ENCODE measurements around the gene ODF4.

- TF ChIP-seq POLR2A (IDR thresholded peaks at IDR 0.05; ENCODE audit: low read depth, low read length): no peak
- no peak for TF ChIP-seq SMC3 (IDR thresholded peaks at IDR 0.05; ENCODE audit: low read depth, low read length)
- TF ChIP-seq, protein P1, sequence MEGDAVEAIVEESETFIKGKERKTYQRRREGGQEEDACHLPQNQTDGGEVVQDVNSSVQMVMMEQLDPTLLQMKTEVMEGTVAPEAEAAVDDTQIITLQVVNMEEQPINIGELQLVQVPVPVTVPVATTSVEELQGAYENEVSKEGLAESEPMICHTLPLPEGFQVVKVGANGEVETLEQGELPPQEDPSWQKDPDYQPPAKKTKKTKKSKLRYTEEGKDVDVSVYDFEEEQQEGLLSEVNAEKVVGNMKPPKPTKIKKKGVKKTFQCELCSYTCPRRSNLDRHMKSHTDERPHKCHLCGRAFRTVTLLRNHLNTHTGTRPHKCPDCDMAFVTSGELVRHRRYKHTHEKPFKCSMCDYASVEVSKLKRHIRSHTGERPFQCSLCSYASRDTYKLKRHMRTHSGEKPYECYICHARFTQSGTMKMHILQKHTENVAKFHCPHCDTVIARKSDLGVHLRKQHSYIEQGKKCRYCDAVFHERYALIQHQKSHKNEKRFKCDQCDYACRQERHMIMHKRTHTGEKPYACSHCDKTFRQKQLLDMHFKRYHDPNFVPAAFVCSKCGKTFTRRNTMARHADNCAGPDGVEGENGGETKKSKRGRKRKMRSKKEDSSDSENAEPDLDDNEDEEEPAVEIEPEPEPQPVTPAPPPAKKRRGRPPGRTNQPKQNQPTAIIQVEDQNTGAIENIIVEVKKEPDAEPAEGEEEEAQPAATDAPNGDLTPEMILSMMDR (conservative IDR thresholded peaks at IDR 0.05; ENCODE audit: low read depth, low read length): no peak
- TF ChIP-seq CEBPB (IDR thresholded peaks at IDR 0.05; ENCODE audit: low read depth, low read length): no peak
- TF ChIP-seq MXI1 (IDR thresholded peaks at IDR 0.05; ENCODE audit: borderline replicate concordance, low read depth, low read length): no peak
- TF ChIP-seq MAZ (IDR thresholded peaks at IDR 0.05; ENCODE audit: borderline replicate concordance, low read depth, low read length): no peak
- TF ChIP-seq RCOR1 (IDR thresholded peaks at IDR 0.05; ENCODE audit: insufficient replicate concordance, low read length): no peak
- TF ChIP-seq RAD21 (IDR thresholded peaks at IDR 0.05; ENCODE audit: low read length): no peak
- no peak for TF ChIP-seq BHLHE40 (IDR thresholded peaks at IDR 0.05; ENCODE audit: low read depth, low read length)
- TF ChIP-seq, protein P2, sequence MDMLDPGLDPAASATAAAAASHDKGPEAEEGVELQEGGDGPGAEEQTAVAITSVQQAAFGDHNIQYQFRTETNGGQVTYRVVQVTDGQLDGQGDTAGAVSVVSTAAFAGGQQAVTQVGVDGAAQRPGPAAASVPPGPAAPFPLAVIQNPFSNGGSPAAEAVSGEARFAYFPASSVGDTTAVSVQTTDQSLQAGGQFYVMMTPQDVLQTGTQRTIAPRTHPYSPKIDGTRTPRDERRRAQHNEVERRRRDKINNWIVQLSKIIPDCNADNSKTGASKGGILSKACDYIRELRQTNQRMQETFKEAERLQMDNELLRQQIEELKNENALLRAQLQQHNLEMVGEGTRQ (IDR thresholded peaks at IDR 0.05; ENCODE audit: low read depth, low read length): no peak
- TF ChIP-seq FOS (IDR thresholded peaks at IDR 0.05; ENCODE audit: low read depth, low read length): no peak
- no peak for TF ChIP-seq RFX5 (IDR thresholded peaks at IDR 0.05; ENCODE audit: low read depth, low read length)
- no peak for TF ChIP-seq NFE2L2 (IDR thresholded peaks at IDR 0.05; ENCODE audit: low read depth, low read length)
- TF ChIP-seq CHD1 (IDR thresholded peaks at IDR 0.05; ENCODE audit: low read depth, low read length): no peak
Measured at GRCh38 chr17:8333281-8333680, 6.4 kb upstream of the ODF4 start.
